Activated CD4-positive, alpha-beta T cell treated with anti-CD3 and anti-CD28 coated beads, Interleukin-2, amount 50 U/mL, for 1 hour (primary cell): Measurements from ENCODE around the gene ZMYND8.
"Not testable (repeated sequence)": the region's sequence is repeated elsewhere in the genome, so short reads cannot be mapped to it uniquely, and the experiment has no call there.

Source experiments
- DNase-seq: peaks from one replicate; pipeline ENCODE4 v3.0.0-alpha.2; 2020

The ZMYND8 gene

DNA sequence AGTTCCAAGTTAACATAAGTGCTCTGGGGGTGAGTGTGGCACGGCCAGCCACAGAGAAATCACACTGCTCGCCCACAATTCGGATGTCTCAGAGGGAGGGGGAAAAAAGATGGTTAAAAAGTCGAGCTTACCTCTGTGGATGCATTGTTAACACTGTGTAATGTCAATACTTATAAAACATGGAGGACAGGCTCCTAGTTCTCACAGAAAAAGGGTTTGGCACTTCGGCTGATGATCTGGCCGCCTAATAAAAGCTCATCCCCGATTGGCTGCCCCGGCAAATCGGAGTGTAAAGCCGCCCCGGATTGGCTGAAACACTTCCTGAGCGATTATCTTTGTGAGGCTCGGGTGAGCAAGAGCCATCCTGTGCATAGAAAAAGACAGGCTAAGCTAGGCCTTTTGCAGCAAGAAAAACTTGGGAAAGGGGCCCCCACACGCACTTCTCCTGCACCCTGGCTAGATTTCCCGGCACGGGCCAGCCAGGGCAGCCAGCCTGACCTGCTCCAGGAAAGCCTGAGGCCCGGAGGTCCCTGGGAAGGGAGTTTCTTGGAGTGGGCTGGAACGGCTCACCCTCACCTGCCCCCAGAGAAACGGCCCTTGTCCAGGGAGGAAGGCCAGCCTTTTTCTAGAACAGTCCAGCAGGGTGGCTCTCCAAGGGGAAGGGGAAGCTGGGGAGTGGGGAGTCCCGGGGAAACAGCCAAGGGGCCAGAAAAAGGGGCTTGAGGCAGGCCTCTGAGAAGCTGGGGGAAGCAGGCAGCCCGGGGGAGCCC, at the start of gene ZMYND8:
ZMYND8 (minus strand) TSS at position 174 of the 770 bp plus-strand sequence; CDS start at position 145, 29 bp downstream.
- DNase-seq: peak; percentile 96

GRCh38 chr20:47405775-47406325, 49.4 kb upstream of the ZMYND8 start:
- DNase-seq: no peak

DNA sequence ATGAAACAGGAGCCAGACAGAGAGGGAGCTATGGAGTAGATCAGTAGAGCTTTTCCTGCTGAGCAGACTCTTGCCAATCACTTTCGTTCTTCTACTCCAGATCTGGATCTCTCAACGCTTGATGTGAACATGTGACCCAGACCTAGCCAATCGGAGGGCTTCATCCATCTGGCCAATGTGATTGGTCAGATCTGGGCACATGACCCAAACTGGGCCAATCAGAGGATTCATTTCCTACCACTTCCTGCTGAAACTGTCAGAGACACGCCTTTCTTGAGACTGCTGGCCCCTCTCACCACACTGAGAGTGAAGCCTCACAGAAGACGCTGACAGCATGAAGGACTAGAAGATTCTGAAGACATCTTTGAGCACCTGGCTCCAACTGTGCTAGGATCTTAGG, 44.2 kb upstream of the ZMYND8 start:
- DNase-seq: no peak

DNA sequence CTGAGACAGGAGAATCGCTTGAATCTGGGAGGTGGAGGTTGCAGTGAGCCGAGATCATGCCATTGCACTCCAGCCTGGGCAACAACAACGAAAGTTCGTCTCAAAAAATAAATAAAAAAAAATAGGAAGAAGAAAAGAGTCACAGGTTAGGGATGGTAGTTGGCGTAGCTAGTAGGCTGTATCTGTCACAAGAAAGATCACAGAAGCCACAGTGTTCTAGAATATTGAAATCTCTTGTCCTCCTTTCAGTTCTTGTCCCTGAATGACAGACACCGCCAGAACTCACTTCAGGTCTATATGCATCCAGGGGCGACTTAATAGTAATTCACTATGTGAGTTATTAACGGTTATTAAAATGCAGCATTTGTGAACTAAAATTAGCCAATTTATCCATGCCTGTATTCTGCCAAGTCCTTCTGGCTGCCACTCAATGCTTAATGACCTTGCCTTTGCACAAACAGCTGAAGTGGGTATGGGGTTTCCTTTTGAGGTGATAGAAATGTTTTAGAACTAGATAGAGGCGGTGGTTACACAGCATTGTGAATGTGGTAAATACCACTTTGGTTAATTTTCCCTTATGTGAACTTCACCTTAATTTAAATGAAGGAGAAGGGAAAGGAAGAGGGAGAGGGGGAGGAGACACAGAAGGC, 41.3 kb upstream of the ZMYND8 start:
- DNase-seq: no peak

- no peak for DNase-seq
Measured at GRCh38 chr20:47396762-47397476, 40.4 kb upstream of the ZMYND8 start.

GRCh38 chr20:47393796-47394514, 37.5 kb upstream of the ZMYND8 start:
- DNase-seq: not testable (repeated sequence)

GRCh38 chr20:47392721-47393073, 36.2 kb upstream of the ZMYND8 start:
- DNase-seq: no peak

- DNase-seq: no peak
Measured at GRCh38 chr20:47392015-47392720, 35.7 kb upstream of the ZMYND8 start.

DNA sequence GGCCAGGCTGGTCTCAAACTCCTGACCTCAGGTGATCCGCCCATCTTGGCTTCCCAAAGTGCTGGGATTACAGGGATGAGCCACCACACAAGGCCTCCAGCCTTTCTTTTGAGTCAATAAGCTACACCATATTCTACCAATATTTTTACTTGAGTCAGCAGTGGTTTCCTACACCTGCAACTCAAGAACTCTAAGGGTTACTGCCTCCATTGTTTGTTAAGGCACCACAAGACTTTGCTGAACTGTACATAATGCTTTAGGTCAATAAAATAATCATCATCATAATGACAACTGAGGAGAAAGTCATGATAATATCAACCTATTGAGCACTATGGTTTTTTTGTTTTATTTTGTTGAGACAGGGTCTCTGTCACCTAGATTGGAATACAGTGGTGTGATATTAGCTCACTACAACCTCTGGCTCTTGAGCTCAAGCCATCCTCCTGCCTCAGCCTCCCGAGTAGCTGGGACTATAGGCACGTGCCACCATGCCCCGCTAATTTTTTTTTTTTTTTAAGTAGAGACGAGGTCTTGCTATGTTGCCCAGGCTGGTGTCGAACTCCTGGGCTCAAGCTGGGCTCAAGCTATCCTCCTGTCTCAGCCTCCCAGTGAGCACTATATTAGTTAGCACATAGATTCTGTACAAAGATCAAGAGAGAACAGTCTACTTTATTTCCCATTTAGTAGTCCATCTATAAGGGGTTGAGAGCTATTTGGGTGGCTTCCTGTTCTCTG, 34.9 kb upstream of the ZMYND8 start:
- DNase-seq: no peak

DNA sequence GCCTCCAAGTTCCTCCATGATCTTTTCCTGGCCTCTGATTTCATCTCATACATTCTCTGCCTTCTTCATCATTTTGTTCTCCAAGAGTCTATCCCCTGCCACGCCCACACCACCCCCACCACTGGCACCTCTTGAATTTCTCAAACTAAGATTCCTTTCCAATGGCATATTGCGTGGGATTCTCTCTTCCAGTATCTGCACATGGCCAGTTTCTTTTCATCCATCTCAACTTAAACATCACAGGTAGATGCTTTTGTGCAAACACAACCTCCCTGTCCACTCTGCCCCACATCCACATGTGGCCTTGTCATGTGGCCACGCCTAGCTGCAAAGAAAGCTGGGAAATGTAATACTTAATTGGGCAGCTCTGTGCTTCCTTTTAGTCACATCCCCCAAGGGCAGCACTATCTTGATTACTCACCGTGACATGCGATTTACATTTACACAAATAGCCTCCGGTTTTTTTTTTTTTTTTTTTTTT, 33.4 kb upstream of the ZMYND8 start:
- no peak for DNase-seq

GRCh38 chr20:47385968-47386367, 29.5 kb upstream of the ZMYND8 start:
- not testable (repeated sequence) for DNase-seq

DNA sequence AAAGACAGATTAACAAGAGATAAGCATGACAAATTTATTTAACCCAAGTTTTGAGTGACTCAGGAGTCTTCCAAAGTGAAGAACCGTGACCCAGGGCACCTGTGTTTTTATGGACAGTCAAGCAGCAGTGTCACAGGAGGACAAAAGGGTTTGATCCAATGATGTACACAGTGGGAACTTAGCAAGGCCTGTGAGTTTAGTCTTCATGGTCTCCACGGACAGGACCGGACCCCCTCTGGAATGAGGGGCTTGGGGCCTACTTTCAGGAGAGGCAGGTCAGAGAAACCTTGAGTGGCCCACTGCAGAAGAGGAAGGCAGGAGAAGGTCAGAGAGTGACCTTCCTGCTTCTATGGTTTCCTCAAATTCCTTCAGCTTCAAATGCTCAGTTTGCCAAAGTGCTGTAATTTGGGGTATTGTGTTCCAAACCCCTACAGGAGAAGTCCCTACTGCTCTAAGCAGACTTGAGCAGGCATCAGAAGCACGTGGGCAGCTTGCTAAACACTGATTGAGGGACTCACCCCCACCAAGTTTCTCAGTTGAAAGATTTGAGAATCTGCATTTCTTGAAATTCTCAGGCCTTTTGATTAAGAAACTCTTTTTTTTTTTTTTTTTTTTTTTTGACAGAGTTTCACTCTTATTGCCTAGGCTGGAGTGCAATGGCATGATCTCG, 26.4 kb upstream of the ZMYND8 start:
- no peak for DNase-seq

DNA sequence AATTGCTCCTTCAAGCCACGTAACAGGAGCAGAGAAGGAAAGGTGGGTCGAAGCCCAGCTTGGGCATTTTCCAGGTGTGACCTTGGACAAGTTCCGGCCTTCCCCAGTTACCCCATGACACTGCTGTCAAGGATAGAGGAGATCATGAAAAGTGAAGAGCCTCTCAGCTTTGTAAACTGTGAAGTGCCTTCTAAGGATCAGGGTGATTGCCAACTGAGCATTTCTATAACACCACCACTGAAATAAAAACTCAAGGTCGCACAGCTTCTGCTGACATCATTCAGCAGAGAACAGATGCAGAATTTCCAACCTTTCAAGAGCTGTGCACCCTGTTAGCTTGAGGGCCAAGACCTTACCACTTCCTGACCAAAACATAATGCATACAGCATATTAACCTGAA, 24.0 kb upstream of the ZMYND8 start:
- DNase-seq: no peak

- DNase-seq: no peak
Measured at GRCh38 chr20:47379433-47380150, 23.1 kb upstream of the ZMYND8 start.

DNA sequence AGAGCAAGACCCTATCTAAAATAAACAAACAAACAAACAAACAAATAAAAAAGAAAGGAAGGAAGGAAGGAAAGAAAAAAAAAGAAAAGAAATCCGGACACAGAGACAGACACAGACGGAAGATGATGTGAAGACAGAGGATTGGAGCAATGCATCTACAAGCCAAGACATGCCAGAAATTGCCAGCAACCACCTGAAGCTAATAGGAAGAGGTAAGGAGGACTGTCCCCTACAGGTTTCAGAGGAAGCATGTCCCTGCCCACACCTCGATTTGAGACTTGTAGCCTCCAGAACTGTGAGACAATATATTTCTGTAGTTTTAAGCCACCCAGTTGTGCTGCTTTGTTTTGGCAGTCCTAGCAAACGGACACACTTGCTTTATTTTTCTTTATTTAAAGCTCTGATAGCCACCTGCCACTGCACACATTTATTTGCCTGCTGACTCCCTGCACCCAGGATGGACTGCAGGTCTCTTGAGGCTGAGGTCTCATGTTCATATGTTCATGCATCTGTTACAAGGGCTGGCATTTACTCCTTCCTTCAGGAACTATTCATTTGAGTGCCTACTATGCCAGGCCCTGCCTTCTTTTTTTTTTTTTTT, 20.7 kb upstream of the ZMYND8 start:
- DNase-seq: no peak

DNA sequence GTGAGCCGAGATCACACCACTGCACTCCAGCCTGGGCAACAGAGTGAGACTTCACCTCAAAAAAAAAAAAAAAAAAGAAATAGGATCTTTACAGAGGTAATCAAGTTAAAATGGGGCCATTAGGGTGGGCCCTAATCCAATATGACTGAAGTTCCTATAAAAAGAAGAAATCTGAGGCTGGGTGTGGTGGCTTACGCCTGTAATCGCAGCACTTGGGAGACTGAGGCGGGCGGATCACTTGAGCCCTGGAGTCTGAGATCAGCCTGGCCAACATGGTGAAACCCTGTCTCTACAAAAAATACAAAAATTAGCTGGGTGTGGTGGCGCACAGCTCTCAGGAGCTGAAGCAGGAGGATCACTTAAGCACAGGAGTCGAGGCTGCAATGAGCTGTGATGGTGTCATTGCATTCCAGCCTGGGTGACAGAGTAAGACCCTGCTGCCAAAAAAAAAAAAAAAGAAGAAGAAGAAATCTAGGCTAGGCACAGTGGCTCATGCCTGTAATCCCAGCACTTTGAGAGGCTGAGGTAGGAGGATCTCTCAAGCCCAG, 19.7 kb upstream of the ZMYND8 start:
- not testable (repeated sequence) for DNase-seq

DNA sequence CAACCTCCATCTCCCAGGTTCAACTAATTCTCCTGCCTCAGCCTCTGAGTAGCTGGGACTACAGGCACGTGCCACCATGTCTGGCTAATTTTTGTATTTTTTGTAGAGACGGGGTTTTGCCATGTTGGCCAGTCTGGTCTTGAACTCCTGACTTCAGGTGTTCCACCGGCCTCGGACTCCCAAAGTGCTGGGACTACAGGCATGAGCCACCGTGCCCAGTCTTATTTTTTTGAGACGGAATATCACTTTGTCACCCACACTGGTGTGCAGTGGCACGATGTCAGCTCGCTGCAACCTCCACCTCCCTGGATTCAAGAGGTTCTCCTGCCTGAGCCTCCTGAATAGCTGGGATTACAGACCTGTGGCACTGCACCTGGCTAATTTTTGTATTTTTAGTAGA, 17.6 kb upstream of the ZMYND8 start:
- DNase-seq: not testable (repeated sequence)

DNA sequence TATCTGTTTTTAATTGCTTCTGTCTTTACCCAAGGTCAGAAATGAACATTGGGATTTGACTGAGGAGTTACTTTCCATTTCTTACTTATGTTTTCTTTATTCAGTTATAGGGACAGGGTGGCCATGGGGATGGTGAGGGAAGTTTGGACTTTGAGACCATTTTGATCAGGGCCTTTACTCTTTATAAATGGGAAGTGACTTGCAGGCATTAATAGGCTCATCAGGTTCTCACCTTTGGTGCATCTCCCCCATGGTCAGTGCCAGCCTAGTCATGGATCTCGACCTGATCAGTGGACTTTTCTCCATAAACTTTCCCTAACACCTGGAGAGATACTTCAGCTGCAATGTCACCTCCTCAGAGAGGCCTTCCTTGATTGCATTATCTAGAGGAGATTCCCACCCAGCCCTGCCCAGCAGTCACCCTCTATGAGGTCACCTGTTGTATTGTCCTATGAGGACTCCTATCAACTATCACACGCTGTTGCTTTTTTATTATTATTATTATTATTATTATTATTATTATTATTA, 16.8 kb upstream of the ZMYND8 start:
- DNase-seq: no peak
